Measurements from ENCODE around the gene IL32.

The IL32 gene

DNA sequence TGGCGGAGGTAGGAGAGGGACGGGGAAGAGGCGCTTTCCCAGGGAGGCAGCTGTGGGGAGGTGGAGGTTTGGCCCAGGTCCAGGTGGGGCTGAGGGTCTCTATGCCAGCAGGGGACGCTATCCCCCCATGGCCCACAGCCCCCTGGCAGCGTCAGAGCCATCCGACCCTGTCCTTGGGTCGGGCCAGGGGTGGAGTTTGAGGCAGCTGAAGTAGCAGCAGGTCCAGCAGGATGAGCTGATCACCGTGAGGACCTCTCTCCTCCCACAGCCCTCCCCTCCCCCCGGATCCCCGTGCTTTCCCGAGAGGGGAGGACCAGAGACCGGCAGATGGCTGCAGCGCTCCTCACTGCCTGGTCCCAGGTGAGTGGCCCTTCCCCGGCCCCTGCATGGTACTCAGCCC is 50.1 kb downstream of the IL32 start:
- no peak for DNase-seq (ENCODE audit: low spot score)

DNA sequence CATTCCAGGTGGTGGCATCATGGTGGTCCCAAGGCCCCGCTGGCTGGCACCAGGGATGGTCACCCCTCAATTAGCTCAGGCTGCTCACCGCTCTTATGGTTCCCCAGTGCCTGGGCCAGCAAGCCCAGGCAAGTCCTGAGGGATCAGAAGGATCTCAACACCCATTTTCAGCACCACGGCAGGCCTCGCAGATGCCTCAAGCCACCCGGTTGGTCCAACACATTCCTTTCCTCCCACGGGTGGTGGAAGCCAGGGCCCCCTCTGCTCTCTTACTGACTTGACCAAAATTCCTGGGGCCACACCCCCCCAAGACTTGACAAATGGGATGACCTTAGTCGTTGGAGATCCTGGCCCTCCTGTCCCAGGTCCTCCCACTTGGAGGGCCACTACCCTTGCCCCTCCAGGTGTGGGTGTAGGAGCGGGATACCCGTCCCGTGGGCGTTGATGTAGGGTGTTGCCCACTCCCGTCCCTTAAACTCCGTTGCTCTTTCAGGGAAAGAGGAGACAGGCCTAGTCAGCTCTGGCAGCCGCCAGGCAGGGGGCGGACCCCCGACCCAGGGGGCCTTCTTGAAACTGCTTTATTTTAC is 52.9 kb downstream of the IL32 start:
- DNase-seq (ENCODE audit: low spot score) = no peak

- DNase-seq (ENCODE audit: low spot score) = no peak
These were observed 53.4 kb downstream of the IL32 start for GRCh38 chr16:3118846-3119245.
